BLaER1 treated with 17β-estradiol and CSF1 and Interleukin-3, amounts not matched to agents 10 nM and 100 nM (cell line): Measurements from ENCODE around the gene SLC25A43.

Experiments
- H3K27ac ChIP-seq, 11 experiments: shearing (Covaris generic); formaldehyde crosslinking; 2 replicates each; pipeline ENCODE4 v1.8.1; 2022
- H3K27me3 ChIP-seq, 11 experiments: shearing (Covaris generic); formaldehyde crosslinking; 2 replicates each; pipeline ENCODE4 v1.8.1; 2022
- H3K36me3 ChIP-seq, 11 experiments: shearing (Covaris generic); formaldehyde crosslinking; 2 replicates each; pipeline ENCODE4 v1.8.1; 2022
- H3K4me1 ChIP-seq, 10 experiments: shearing (Covaris generic); formaldehyde crosslinking; 2 replicates each; pipeline ENCODE4 v1.8.1; 2022
- H3K4me2 ChIP-seq, 11 experiments: shearing (Covaris generic); formaldehyde crosslinking; 2 replicates each; pipeline ENCODE4 v1.8.1; 2022
- H3K4me3 ChIP-seq, 10 experiments: shearing (Covaris generic); formaldehyde crosslinking; 2 replicates each; pipeline ENCODE4 v1.8.1; 2022
- H3K9ac ChIP-seq, 11 experiments: shearing (Covaris generic); formaldehyde crosslinking; 2 replicates each; pipeline ENCODE4 v1.8.1; 2022
- H3K9me3 ChIP-seq, 11 experiments: shearing (Covaris generic); formaldehyde crosslinking; replicated peaks in 1 of 11; 2 replicates each; pipeline ENCODE4 v1.8.1; 2022
- H4K20me1 ChIP-seq, 11 experiments: shearing (Covaris generic); formaldehyde crosslinking; 2 replicates each; pipeline ENCODE4 v1.8.1; 2022
- Cebpa-rat ChIP-seq, 11 experiments: shearing (Covaris generic); IDR thresholded peaks; 2 replicates each; pipeline ENCODE4 v1.8.1; 2022

Gene SLC25A43

DNA sequence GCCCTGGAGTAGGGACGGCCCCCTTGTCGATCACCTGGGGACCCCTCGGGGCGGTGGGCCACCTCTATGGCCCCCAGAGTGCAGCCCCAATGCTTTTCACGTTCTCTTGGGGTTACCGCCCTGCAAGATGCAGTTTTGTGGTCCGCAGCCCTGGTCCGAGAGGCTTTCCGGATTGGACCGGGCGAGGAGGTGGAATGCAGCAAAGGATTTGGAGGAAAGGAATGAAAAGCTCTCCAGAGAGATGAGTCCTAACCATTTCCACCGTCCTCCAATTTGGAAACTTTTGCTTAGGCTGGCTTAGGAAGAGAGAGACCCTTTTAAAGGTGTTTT is 601 bp downstream of the SLC25A43 start:
- Histone ChIP-seq H3K4me2 (peak overlapping the region; percentile 65 to 85 (median 79)), H3K4me1 (peaks cover 7 to 36% (median 21%) of the 10 kb centered on the region in 10 experiments; a peak in 17 of 20 replicates), H3K9me3 (no peaks in the 10 kb centered on the region), H3K36me3 (no peaks in the 10 kb centered on the region), H3K27ac (peak overlapping the region in 10 of 11 experiments; percentile 77 to 85 (median 81); a peak in 19 of 22 replicates), H3K4me3 (peak overlapping the region; percentile 59 to 74 (median 67)), H4K20me1 (peaks cover 0 to 9% (median 0%) of the 10 kb centered on the region in 11 experiments; a peak in 4 of 22 replicates), H3K27me3 (no peaks in the 10 kb centered on the region), H3K9ac (peak overlapping the region; percentile 77 to 86 (median 82))
- no peak for TF ChIP-seq Cebpa-rat (IDR thresholded peaks at IDR 0.05)

DNA sequence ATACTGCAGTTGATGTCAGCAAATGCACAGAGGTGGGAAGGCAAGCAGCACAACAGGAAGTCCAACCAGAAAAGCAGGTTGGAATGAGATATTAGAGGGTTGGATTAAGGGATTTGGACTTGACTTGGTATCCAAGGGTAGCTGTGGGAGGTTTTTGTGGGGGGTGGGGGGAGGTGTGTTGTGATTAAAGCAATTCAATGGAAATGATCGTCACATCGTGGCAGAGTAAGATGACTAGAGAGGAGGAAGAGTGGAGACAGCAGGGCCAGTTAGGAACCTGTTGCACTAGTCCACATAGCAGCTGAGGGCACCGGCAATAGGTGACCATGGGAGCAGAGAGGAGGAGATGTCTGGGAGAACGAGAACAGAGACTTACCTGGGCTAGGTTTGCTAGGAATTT is 2.4 kb downstream of the SLC25A43 start:
- H3K36me3 ChIP-seq: peaks cover 0 to 4% (median 0%) of the 10 kb centered on the region in 11 experiments; a peak in 5 of 22 replicates
- H3K9ac ChIP-seq: no peak overlapping the region
- no peak for TF ChIP-seq Cebpa-rat (IDR thresholded peaks at IDR 0.05)
- no peak overlapping the region for H3K27ac ChIP-seq
- peaks cover 7 to 36% (median 21%) of the 10 kb centered on the region in 10 experiments; a peak in 17 of 20 replicates for H3K4me1 ChIP-seq
- H3K27me3 ChIP-seq: no peaks in the 10 kb centered on the region
- no peaks in the 10 kb centered on the region for H3K9me3 ChIP-seq
- H4K20me1 ChIP-seq: peaks cover 0 to 9% (median 0%) of the 10 kb centered on the region in 11 experiments; a peak in 4 of 22 replicates
- H3K4me2 ChIP-seq: peak overlapping the region in 3 of 11 experiments; percentile 30 to 75 (median 71); a peak in 4 of 22 replicates
- no peak overlapping the region for H3K4me3 ChIP-seq

DNA sequence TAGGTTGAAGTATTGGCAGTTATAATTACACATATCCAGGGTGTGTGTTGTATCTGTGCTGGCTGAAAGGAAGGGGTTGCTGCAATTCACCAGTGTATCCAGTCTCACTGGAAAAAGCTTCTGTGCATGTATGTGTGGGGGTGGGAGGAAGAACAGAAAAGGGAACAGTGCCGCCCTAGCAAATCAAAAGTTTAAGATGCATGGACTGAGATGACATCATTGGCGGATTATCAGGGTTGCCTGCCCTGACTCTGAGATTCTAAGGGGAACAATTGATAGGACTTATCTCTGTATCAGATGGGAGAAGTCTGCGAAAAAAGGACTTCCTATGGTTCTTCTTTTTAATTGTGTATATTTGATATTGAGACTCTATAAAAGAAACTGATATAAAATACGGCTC is 3.5 kb downstream of the SLC25A43 start:
- no peak for TF ChIP-seq Cebpa-rat (IDR thresholded peaks at IDR 0.05)
- Histone ChIP-seq H3K4me1 (peaks cover 7 to 36% (median 21%) of the 10 kb centered on the region in 10 experiments; a peak in 17 of 20 replicates), H3K4me3 (no peak overlapping the region), H3K36me3 (peaks cover 0 to 13% (median 4%) of the 10 kb centered on the region in 11 experiments; a peak in 9 of 22 replicates), H3K27me3 (no peaks in the 10 kb centered on the region), H4K20me1 (peaks cover 0 to 13% (median 0%) of the 10 kb centered on the region in 11 experiments; a peak in 4 of 22 replicates), H3K4me2 (peak overlapping the region in 2 of 11 experiments; percentile 30 to 71; a peak in 3 of 22 replicates), H3K27ac (no peak overlapping the region), H3K9ac (no peak overlapping the region), H3K9me3 (no peaks in the 10 kb centered on the region)

DNA sequence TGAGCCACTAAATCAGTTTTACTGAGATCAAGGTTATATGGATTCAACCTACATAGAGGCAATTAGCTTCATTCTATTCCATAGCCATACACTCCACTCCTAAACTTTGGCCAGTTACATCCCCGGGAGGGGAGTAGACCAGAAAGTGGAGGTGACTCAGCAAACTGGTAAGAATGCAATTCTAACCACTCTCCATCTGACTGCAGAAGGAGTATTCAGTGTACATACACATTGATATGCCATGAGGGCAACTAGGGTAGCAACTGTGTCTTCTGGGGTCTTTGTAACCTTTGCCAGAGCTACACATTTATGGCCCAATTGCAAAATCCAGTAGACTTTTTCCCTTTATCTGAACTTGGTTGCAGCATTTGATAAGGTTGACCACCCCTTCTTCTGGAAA is 7.6 kb downstream of the SLC25A43 start:
- Histone ChIP-seq H3K4me2 (no peak overlapping the region), H3K4me1 (peaks cover 0 to 21% (median 0%) of the 10 kb centered on the region in 10 experiments; a peak in 5 of 20 replicates), H3K9me3 (no peaks in the 10 kb centered on the region), H3K9ac (no peak overlapping the region), H3K27me3 (no peaks in the 10 kb centered on the region), H3K4me3 (no peak overlapping the region), H3K36me3 (peaks cover 0 to 44% (median 11%) of the 10 kb centered on the region in 11 experiments; a peak in 12 of 22 replicates), H4K20me1 (peaks cover 0 to 16% (median 0%) of the 10 kb centered on the region in 11 experiments; a peak in 3 of 22 replicates), H3K27ac (no peak overlapping the region)
- TF ChIP-seq Cebpa-rat (IDR thresholded peaks at IDR 0.05): no peak

DNA sequence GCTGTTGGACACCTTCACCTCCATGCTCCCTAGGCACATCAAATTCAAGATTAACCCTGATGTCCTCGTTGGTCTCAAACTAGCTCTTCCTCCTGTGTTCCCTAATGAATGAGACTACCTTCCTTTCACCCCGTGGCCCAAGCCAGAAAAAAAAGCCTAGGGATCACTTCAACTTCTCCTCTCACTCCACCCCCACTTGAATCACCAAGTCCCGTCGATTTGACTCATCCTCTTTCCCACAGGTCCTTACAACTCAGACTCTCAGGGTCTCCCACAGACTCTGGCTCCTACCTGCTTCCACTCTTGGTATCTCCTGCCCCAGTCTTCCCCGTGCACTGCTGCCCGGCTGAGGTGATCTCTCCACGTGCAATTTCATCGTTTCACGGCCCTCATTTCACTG is 8.5 kb downstream of the SLC25A43 start:
- Histone ChIP-seq H3K4me2 (no peak overlapping the region), H3K4me3 (no peak overlapping the region), H3K36me3 (peaks cover 0 to 51% (median 11%) of the 10 kb centered on the region in 11 experiments; a peak in 13 of 22 replicates), H4K20me1 (peaks cover 0 to 12% (median 0%) of the 10 kb centered on the region in 11 experiments; a peak in 1 of 22 replicates), H3K9ac (no peak overlapping the region), H3K27ac (no peak overlapping the region), H3K4me1 (peaks cover 0 to 13% (median 0%) of the 10 kb centered on the region in 10 experiments; a peak in 3 of 20 replicates), H3K9me3 (no peaks in the 10 kb centered on the region), H3K27me3 (no peaks in the 10 kb centered on the region)
- TF ChIP-seq Cebpa-rat (IDR thresholded peaks at IDR 0.05): no peak

DNA sequence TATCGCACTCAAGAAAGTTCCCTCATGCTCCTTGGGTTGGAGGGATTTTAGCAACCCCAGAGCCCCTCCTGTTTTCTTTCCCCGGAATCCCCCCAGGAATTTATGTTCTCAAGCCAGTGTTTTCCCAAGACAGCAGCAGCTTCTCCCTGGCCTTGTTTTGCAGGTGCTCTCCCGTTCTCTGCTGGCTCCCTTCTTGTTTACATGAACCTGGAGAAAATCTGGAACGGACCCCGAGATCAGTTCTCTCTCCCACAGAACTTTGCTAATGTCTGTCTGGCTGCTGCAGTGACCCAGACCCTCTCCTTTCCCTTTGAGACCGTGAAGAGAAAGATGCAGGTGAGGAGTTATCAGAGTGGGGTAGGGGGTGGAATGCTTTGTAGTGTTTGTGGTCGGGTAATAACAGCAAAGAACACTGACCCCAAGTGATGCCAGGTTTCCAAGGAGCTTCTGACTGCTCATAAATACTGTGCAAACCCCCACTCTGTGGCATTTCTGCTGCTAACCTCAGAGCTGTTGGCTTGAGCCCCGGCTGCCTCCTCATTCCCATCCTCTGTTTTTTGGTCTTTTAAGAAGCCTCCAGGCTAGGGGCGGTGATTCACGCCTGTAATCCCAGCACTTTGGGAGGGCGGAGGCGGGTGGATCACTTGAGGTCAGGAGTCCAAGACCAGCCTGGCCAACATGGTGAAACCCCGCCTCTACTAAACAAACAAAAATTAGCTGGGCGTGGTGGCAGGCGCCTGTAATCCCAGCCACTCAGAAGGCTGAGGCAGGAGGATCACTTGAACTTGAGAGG is 11.1 kb downstream of the SLC25A43 start:
- TF ChIP-seq Cebpa-rat (IDR thresholded peaks at IDR 0.05): no peak
- Histone ChIP-seq H3K4me3 (no peak overlapping the region), H3K9ac (no peak overlapping the region), H4K20me1 (0 out of 22 replicates have a peak, but pooled peaks cover 0 to 8% (median 0%) of the 10 kb centered on the region in 11 experiments), H3K27me3 (no peaks in the 10 kb centered on the region), H3K36me3 (peaks cover 0 to 51% (median 11%) of the 10 kb centered on the region in 11 experiments; a peak in 13 of 22 replicates), H3K4me1 (peaks cover 0 to 7% (median 0%) of the 10 kb centered on the region in 10 experiments; a peak in 1 of 20 replicates), H3K9me3 (no peaks in the 10 kb centered on the region), H3K27ac (no peak overlapping the region), H3K4me2 (no peak overlapping the region)

DNA sequence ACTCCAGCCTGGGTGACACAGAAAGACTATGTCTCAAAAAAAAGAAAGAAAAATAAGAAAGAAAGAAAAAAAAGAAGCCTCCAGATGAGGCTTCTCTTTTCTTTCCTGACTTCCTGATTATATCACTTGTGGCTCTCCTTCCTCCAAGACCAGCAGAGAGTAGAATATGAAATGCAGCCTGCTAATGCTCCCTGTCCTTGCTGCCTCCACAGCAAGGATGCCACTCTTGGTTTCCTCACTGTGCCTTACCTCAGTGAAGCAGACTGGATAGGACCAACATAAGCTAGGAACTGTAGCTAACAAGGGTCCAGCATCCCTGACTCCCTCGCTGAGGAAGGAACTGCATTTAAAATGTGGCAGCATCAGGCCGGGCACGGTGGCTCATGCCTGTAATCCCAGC is 11.7 kb downstream of the SLC25A43 start:
- no peaks in the 10 kb centered on the region for H3K9me3 ChIP-seq
- H3K36me3 ChIP-seq: peaks cover 0 to 51% (median 11%) of the 10 kb centered on the region in 11 experiments; a peak in 13 of 22 replicates
- peaks cover 0 to 7% (median 0%) of the 10 kb centered on the region in 10 experiments; a peak in 1 of 20 replicates for H3K4me1 ChIP-seq
- H3K4me3 ChIP-seq: no peak overlapping the region
- H4K20me1 ChIP-seq: 0 out of 22 replicates have a peak, but pooled peaks cover 0 to 8% (median 0%) of the 10 kb centered on the region in 11 experiments
- no peak overlapping the region for H3K4me2 ChIP-seq
- TF ChIP-seq Cebpa-rat (IDR thresholded peaks at IDR 0.05): no peak
- H3K27ac ChIP-seq: no peak overlapping the region
- H3K27me3 ChIP-seq: no peaks in the 10 kb centered on the region
- H3K9ac ChIP-seq: no peak overlapping the region

DNA sequence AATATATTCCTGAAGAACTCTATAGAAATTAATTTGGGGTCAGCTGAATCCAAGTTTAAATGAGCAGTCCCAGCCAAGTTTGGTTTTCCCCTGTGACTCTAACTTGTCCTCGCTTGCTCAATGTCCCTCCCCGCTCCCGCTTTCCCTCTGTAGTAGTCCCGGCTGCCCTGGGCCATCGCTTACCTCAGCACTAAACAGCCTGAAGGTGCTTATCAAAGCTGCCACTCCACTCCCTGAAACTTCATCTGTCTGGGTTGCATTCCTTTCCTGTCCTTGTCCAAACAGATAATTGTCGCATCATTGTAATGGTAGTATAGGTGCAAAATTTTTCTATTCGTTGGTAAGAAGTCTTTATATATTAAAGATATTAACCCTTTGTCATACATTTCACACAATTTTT is 12.8 kb downstream of the SLC25A43 start:
- Histone ChIP-seq H3K36me3 (peaks cover 0 to 44% (median 10%) of the 10 kb centered on the region in 11 experiments; a peak in 12 of 22 replicates), H3K9me3 (no peaks in the 10 kb centered on the region), H3K4me1 (peaks cover 0 to 7% (median 0%) of the 10 kb centered on the region in 10 experiments; a peak in 1 of 20 replicates), H3K4me3 (no peak overlapping the region), H3K4me2 (no peak overlapping the region), H3K27me3 (no peaks in the 10 kb centered on the region), H3K9ac (no peak overlapping the region), H3K27ac (no peak overlapping the region), H4K20me1 (0 out of 22 replicates have a peak, but pooled peaks cover 0 to 7% (median 0%) of the 10 kb centered on the region in 11 experiments)
- TF ChIP-seq Cebpa-rat (IDR thresholded peaks at IDR 0.05): no peak

DNA sequence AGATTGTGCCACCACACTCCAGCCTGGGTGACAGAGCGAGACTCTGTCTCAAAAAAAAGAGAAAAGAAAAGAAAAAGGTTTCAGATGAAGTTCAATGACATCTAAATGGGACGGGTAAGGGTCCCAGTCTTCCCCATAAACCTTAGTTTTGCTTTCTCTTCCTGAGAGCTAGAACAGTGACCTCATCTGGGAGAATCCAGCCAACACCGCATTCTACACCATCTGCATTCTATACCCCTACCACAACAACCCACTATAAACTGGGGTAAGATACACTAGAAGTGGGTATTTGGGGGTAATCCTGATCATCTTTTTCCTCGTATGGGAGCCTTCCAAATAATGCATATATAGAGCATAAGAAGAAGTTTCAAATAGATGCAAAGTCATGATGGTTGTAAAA is 18.2 kb downstream of the SLC25A43 start:
- H4K20me1 ChIP-seq: no peaks in the 10 kb centered on the region; a peak in 2 of 22 replicates
- no peaks in the 10 kb centered on the region for H3K9me3 ChIP-seq
- H3K36me3 ChIP-seq: peaks cover 0 to 30% (median 0%) of the 10 kb centered on the region in 11 experiments; a peak in 3 of 22 replicates
- no peak overlapping the region for H3K9ac ChIP-seq
- H3K4me2 ChIP-seq: no peak overlapping the region
- no peak overlapping the region for H3K4me3 ChIP-seq
- TF ChIP-seq Cebpa-rat (IDR thresholded peaks at IDR 0.05): no peak
- no peaks in the 10 kb centered on the region; a peak in 1 of 20 replicates for H3K4me1 ChIP-seq
- H3K27ac ChIP-seq: no peak overlapping the region
- no peaks in the 10 kb centered on the region for H3K27me3 ChIP-seq
